Subcutaneous abdominal adipose tissue (tissue), 5 donors: ENCODE data around the gene UTF1.

ENCODE experiments used
- H3K27ac ChIP-seq: one replicate; pipeline ENCODE4 v1.7.0; 2013; ENCODE audit warnings: low read depth, mild to moderate bottlenecking, inconsistent platforms, low read length, moderate library complexity
- H3K27me3 ChIP-seq, 5 donors: one replicate each; pipeline ENCODE4 v1.7.0; 2013; ENCODE audit warnings: low read length in 5 of 5, inconsistent platforms in 1 of 5; ENCODE audit not compliant: control insufficient read depth in 5 of 5, insufficient read depth in 4 of 5
- H3K36me3 ChIP-seq, 5 donors: one replicate each; pipeline ENCODE4 v1.7.0; 2013; ENCODE audit warnings: low read length in 5 of 5; ENCODE audit not compliant: control insufficient read depth in 5 of 5, insufficient read depth in 5 of 5
- H3K4me1 ChIP-seq, 5 donors: one replicate each; pipeline ENCODE4 v1.7.0; 2013; ENCODE audit warnings: low read length in 5 of 5, mild to moderate bottlenecking in 3 of 5, moderate library complexity in 1 of 5; ENCODE audit not compliant: control insufficient read depth in 5 of 5, insufficient read depth in 5 of 5
- H3K4me3 ChIP-seq, 5 donors: one replicate each; pipeline ENCODE4 v1.7.0; 2013; ENCODE audit warnings: low read length in 5 of 5, low read depth in 1 of 5
- H3K9ac ChIP-seq, 5 donors: one replicate each; pipeline ENCODE4 v1.7.0; 2013; ENCODE audit warnings: low read length in 5 of 5, mild to moderate bottlenecking in 4 of 5, moderate library complexity in 3 of 5
- H3K9me3 ChIP-seq, 5 donors: one replicate each; pipeline ENCODE4 v1.7.0; 2013; ENCODE audit warnings: low read length in 5 of 5; ENCODE audit not compliant: control insufficient read depth in 5 of 5
- donor health status: healthy.
- donor health status: healthy.
- donor health status: healthy.
- donor health status: healthy.
- donor health status: healthy.

UTF1 gene

DNA sequence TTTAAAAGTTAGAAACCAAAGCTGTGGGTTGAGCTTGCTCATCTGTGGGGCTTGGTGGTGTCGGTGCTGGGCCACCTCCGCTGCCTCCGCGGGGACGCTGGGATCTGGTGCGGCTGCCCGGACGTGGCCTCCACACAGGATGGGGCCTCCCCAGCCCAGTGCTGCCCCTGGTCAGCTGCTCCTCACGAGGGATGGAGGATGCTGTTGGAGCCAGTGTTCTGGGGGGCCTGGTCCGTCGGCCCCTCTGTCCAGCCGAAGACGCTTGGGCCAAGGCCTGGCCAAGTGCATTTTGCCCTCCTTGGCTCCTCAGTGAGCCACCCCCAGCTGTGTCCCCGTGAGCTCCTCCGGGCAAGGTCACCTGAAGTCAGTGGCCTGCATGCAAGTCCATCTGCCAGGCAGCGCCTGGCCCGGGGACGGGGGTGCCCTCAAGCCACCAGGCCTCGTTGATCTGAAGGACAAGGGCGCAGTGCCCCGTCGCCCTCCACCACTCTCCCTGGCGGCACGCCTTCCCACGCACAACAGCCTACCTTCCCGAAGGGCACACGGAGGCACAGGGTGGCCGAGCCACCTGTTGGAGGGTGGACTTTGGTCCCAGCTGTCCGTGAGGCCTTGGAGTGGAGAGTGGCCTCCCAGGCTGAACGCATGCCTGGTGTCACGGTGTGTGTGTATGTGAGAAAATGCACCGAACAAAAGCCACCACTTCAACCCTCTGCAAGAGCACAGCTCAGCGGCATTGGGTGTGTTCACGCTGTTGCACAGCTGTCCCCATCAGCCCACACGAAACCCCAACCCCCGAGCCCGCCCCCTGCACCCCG lies 42.7 kb upstream of the UTF1 start:
- H3K4me3 ChIP-seq = no peak overlapping the region
- H3K36me3 ChIP-seq = no peaks in the 10 kb centered on the region
- H3K9ac ChIP-seq = no peak overlapping the region
- peaks cover 0 to 6% (median 4%) of the 10 kb centered on the region in 5 donors for H3K9me3 ChIP-seq
- H3K4me1 ChIP-seq = no peaks in the 10 kb centered on the region
- peaks cover 11 to 37% (median 22%) of the 10 kb centered on the region in 5 donors for H3K27me3 ChIP-seq
- H3K27ac ChIP-seq = no peak overlapping the region

DNA sequence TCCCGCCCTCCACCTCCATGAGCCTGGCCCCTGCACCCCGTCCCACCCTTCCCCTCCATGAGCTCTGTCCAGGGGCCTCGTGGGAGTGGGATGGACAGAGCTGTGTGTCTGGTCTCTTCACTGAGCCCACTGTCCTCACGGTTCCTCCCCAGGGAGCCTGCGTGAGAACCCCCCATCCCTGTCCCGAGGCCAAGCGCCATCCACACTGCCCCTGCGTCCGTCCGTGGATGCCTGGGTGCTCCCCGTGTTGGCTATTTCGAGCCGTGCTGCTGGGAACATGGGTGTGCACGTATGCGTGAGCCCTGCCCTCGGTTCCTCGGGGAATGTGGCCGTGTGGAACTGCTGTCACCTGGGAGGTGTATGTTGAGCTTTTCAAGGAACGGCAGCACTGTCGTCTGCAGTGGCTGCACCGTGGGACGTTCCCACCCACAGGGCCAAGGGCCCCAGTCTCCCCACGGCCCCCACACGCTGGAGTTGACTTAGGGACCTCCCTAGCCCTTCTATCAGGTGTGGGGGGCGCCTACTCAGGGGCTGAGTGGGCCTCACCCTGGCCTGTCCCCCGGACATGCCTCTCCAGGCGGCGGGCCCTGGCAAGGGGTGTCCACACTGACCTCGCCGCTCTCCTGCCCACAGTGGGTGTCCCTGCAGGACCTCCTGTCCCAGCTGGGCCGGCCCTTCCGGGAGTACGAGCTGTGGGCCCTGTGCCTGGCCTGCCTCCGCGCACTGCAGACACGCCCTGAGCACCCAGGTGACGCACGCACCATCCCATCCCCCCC lies 41.9 kb upstream of the UTF1 start:
- Histone ChIP-seq H3K9me3 (peaks cover 0 to 10% (median 4%) of the 10 kb centered on the region in 5 donors), H3K36me3 (no peaks in the 10 kb centered on the region), H3K27me3 (peaks cover 11 to 37% (median 22%) of the 10 kb centered on the region in 5 donors), H3K4me1 (no peaks in the 10 kb centered on the region), H3K4me3 (no peak overlapping the region), H3K27ac (no peak overlapping the region), H3K9ac (no peak overlapping the region)

DNA sequence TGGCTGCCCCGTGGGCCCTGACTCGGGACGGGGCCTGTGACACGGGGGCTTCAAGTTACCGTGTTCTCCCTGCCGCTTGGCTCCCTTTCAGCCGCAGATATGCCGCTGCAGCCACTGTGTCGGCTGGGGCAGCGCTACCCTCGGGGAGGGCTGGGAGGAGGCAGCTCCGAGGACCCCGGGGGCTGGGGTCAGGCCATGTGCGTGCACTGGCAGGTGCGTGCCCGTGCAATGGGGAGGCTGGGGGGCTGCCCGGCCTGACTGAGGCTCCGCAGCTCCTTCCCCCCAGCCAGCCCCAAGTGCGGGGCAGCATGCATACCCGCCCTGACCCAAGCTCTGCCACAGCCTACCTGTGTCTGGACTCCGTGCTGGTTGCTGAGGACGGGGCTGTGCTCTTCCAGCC lies 40.8 kb upstream of the UTF1 start:
- no peak overlapping the region for H3K9ac ChIP-seq
- no peak overlapping the region for H3K4me3 ChIP-seq
- H3K27ac ChIP-seq = no peak overlapping the region
- peaks cover under 1 to 14% (median 4%) of the 10 kb centered on the region in 5 donors for H3K9me3 ChIP-seq
- peaks cover 11 to 32% (median 16%) of the 10 kb centered on the region in 5 donors for H3K27me3 ChIP-seq
- H3K36me3 ChIP-seq = no peaks in the 10 kb centered on the region
- H3K4me1 ChIP-seq = no peaks in the 10 kb centered on the region

DNA sequence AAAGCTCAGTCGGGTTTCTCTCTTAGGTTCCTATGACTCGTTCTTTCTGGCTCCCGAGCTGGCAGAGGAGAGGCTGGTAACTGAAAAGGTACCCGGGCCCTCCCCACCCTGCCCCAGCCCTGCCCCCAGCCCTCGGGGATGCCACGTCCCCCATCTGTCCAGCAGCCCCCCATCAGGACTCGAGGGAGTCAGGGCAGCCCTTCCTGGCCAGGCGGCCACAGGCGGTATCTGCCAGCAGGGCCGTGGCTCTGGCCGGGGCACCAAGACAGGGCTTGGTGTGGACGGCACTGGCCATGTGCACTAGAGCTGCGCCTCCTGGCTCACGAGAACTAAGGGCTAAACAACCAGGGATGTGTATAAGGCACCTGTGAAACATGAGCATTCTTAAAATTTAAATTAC lies 40.3 kb upstream of the UTF1 start:
- Histone ChIP-seq H3K27ac (no peak overlapping the region), H3K4me1 (no peaks in the 10 kb centered on the region), H3K4me3 (no peak overlapping the region), H3K27me3 (peaks cover 11 to 28% (median 15%) of the 10 kb centered on the region in 5 donors), H3K36me3 (no peaks in the 10 kb centered on the region), H3K9me3 (peaks cover 2 to 14% (median 4%) of the 10 kb centered on the region in 5 donors), H3K9ac (no peak overlapping the region)

DNA sequence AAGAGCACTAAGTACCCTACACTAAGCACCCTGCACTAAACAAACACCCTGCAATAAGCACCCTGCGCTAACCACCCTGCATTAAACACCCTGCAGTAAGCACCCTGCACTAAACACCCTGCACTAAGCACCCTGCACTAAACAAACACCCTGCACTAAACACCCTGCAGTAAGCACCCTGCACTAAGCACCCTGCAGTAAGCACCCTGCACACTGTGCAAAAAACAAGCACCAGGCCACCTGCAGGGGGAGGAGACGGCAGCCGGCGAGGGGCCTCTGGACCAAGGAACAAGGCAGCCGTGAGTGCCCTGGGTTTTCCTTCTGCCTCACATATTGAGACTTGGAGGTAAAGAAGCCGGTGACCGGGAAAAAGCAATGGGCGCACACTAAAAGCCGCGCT lies 39.8 kb upstream of the UTF1 start:
- no peaks in the 10 kb centered on the region for H3K36me3 ChIP-seq
- H3K27ac ChIP-seq = no peak overlapping the region
- H3K27me3 ChIP-seq = peaks cover 11 to 28% (median 15%) of the 10 kb centered on the region in 5 donors
- no peak overlapping the region for H3K9ac ChIP-seq
- H3K4me3 ChIP-seq = no peak overlapping the region
- peaks cover 2 to 17% (median 4%) of the 10 kb centered on the region in 5 donors for H3K9me3 ChIP-seq
- no peaks in the 10 kb centered on the region for H3K4me1 ChIP-seq

DNA sequence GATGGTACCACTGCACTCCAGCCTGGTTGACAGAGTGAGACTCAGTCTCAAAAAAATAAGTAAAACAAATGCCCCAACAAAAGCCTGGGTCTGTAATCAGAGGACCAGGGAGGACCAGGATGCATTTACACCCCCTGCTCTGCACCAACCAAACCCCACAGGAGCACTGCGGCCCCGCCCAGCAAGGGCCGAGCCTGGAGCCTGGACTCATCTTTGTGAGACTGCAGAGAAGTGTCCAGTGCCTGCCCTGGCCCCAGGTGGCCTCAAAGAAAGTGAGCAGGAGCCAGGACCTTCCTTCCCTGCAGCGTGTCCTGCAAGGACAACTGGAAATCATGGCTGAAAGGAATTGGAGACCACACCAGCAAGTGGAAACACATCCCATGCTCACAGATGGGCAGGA lies 38.4 kb upstream of the UTF1 start:
- H3K36me3 ChIP-seq = no peaks in the 10 kb centered on the region
- no peak overlapping the region for H3K4me3 ChIP-seq
- H3K27me3 ChIP-seq = peaks cover 9 to 22% (median 16%) of the 10 kb centered on the region in 5 donors
- no peak overlapping the region for H3K27ac ChIP-seq
- H3K9ac ChIP-seq = no peak overlapping the region
- H3K4me1 ChIP-seq = no peaks in the 10 kb centered on the region
- peaks cover 2 to 17% (median 4%) of the 10 kb centered on the region in 5 donors for H3K9me3 ChIP-seq

DNA sequence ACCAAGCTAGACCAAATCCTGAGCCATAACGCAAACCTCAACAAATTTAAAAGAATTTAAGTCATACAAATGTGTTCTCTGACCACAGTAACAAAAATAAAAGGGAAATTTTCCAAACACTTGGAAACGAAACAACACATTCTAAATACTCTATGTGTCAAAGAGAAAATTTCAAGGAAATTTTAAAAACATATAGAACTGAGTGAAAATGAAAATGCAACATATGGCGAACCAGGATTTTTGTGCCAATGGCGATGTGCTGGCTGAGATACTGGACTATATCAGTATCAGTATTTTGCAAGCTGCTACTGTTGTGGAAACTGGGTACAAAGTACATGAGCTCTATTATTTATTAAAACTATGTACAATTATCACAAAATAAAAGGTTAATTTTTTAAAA lies 35.9 kb upstream of the UTF1 start:
- no peak overlapping the region for H3K27ac ChIP-seq

DNA sequence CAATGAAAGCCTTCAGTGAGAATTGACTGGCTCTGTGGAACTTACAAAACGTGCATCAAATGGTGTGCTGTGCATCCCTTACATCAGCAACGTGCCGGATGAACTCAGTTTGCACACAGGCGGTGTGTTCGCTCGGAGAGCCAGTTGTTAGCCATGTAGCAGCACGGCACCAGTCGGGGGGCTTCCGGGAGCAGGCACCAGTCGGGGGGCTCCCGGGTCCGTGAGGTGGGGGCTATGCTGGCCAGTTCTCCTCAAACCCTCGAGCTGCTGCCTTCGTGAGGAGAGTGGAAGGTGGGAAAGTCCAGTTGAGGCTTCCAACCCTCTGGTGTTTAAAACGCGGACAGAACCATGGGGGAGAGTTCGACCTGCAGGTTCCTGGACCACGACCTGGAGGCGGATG lies 34.9 kb upstream of the UTF1 start:
- Histone ChIP-seq H3K9me3 (peaks cover 2 to 17% (median 4%) of the 10 kb centered on the region in 5 donors), H3K4me1 (no peaks in the 10 kb centered on the region), H3K36me3 (no peaks in the 10 kb centered on the region), H3K27me3 (peaks cover 0 to 12% (median 8%) of the 10 kb centered on the region in 5 donors), H3K4me3 (no peak overlapping the region), H3K27ac (no peak overlapping the region), H3K9ac (no peak overlapping the region)

More for the DNA sequence above, 35.9 kb upstream of the UTF1 start:
- H3K4me3 ChIP-seq = no peak overlapping the region
- H3K9ac ChIP-seq = no peak overlapping the region
- H3K27me3 ChIP-seq = peaks cover 0 to 10% (median 6%) of the 10 kb centered on the region in 5 donors
- peaks cover 2 to 17% (median 4%) of the 10 kb centered on the region in 5 donors for H3K9me3 ChIP-seq
- H3K36me3 ChIP-seq = no peaks in the 10 kb centered on the region
- H3K4me1 ChIP-seq = no peaks in the 10 kb centered on the region

DNA sequence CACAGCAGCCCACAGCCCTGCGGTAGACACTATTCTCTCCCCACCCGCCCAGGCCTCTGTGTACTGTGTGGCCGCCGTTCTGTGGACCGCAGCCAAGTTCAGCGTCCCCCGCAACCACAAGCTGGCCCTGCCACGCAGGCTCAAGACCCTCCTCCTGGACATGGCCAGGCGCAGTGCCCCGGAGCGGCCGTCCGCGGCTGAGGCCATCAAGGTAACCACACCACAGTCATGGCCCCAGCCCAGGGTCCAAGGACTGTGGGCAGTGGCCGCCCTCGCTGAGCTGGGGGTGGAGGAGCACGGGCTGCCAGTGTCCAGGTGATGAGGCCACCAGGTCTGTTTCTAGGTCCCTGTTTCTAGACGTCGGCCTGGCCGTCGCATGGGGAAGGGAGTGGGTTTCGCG lies 34.4 kb upstream of the UTF1 start:
- Histone ChIP-seq H3K4me1 (no peaks in the 10 kb centered on the region), H3K9ac (no peak overlapping the region), H3K9me3 (peaks cover 2 to 17% (median 4%) of the 10 kb centered on the region in 5 donors), H3K4me3 (no peak overlapping the region), H3K27me3 (peaks cover 0 to 12% (median 8%) of the 10 kb centered on the region in 5 donors), H3K36me3 (no peaks in the 10 kb centered on the region), H3K27ac (no peak overlapping the region)
